ENCODE data around the gene PCDHGC5. TPM values are rescaled to one million over a fixed set of nuclear protein-coding genes. Genes with fewer than 3 reads are reported as not detected.

The PCDHGC5 gene
- total RNA-seq, 4 donors from 2014 or later, result 0.20 to 2.5 (median 1.0) TPM

DNA sequence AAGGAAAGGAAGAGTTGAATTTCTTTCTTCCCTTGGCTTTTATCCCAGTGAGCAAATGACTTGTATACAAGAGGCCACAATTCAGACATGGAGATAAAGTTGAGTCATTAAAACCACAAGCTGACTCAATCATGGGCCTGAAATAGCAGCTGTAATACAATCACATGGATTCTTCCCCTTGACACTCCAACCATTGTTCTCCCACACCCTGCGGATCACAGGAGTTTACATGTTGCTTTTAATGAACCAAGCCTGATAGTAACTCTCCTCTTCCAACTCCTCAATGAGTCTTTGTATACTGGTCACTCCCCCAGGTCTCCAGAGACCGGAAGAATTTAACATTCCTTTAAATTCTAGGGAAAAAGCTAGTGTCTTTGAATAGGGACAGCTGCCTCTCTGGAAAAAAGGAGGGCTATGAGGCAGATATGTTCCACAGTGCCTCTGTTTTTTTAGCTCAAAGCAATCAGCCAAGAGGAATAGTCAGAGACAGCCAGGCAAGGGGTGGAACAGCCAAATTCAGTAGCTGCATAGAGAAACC, 32.4 kb downstream of the PCDHGC5 start:
- Histone ChIP-seq H3K27me3 (no peaks in the 10 kb centered on the region), H3K27ac (peak overlapping the region; percentile 78 to 84 (median 82)), H3K4me3 (no peak overlapping the region), H3K4me1 (peaks cover 13 to 66% (median 29%) of the 10 kb centered on the region in 4 donors), H3K9me3 (no peaks in the 10 kb centered on the region), H3K36me3 (peaks cover 0 to 18% (median 2%) of the 10 kb centered on the region in 4 donors)
- peak; percentile 51 for DNase-seq
- in situ Hi-C loops (cut with MboI; ENCODE audit: low pct_ligation_motif_present in 1 of 4, low pct_unique_long_range_greater_than_20kb in 1 of 4, low sequenced_read_pairs in 3 of 4) (no loop called here), intact Hi-C loops (cut with DNase I; ENCODE audit: low total_unique reads) (loop anchor here (10.0 kb wide), 1 partner anchor 117 kb away; the partner anchor contains the start of genes PCDHGA9 and PCDHGB6)
- WGBS, 2 donors (ENCODE audit: low coverage in 1 of 2), result 29% methylated on average over 2 of the region's 2 CpGs; no CpG with 5 or more reads in 1 of the 2 donors
- TF ChIP-seq POLR2AphosphoS5 (IDR thresholded peaks at IDR 0.05), result peak; percentile 35 to 80 (median 53)
- TF ChIP-seq EP300 (IDR thresholded peaks at IDR 0.05; ENCODE audit: low read depth), result no peak

GRCh38 chr5:141522301-141522700, 33.4 kb downstream of the PCDHGC5 start:
- in situ Hi-C loops (cut with MboI; ENCODE audit: low pct_ligation_motif_present in 1 of 4, low pct_unique_long_range_greater_than_20kb in 1 of 4, low sequenced_read_pairs in 3 of 4), result no loop called here

GRCh38 chr5:141523991-141524390, 35.1 kb downstream of the PCDHGC5 start:
- peak overlapping the region; percentile 24 to 71 (median 58) for H3K27ac ChIP-seq
- no peaks in the 10 kb centered on the region for H3K27me3 ChIP-seq
- H3K4me1 ChIP-seq, result peaks cover 13 to 72% (median 29%) of the 10 kb centered on the region in 4 donors
- H3K36me3 ChIP-seq, result peaks cover 0 to 21% (median 0%) of the 10 kb centered on the region in 4 donors
- WGBS, 2 donors (ENCODE audit: low coverage in 1 of 2), result 91% methylated on average over 8 of the region's 8 CpGs; no CpG with 5 or more reads in 1 of the 2 donors
- no peak overlapping the region for H3K4me3 ChIP-seq
- in situ Hi-C loops (cut with MboI; ENCODE audit: low pct_ligation_motif_present in 1 of 4, low pct_unique_long_range_greater_than_20kb in 1 of 4, low sequenced_read_pairs in 3 of 4) (no loop called here), intact Hi-C loops (cut with DNase I; ENCODE audit: low total_unique reads) (loop anchor here (10.0 kb wide), 1 partner anchor 119 kb away; the partner anchor contains the start of genes PCDHGA9 and PCDHGB6)
- no peak for DNase-seq
- TF ChIP-seq, protein P1, sequence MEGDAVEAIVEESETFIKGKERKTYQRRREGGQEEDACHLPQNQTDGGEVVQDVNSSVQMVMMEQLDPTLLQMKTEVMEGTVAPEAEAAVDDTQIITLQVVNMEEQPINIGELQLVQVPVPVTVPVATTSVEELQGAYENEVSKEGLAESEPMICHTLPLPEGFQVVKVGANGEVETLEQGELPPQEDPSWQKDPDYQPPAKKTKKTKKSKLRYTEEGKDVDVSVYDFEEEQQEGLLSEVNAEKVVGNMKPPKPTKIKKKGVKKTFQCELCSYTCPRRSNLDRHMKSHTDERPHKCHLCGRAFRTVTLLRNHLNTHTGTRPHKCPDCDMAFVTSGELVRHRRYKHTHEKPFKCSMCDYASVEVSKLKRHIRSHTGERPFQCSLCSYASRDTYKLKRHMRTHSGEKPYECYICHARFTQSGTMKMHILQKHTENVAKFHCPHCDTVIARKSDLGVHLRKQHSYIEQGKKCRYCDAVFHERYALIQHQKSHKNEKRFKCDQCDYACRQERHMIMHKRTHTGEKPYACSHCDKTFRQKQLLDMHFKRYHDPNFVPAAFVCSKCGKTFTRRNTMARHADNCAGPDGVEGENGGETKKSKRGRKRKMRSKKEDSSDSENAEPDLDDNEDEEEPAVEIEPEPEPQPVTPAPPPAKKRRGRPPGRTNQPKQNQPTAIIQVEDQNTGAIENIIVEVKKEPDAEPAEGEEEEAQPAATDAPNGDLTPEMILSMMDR (IDR thresholded peaks at IDR 0.05), result no peak
- TF ChIP-seq POLR2AphosphoS5 (IDR thresholded peaks at IDR 0.05) (no peak), POLR2A (IDR thresholded peaks at IDR 0.05) (no peak), EP300 (IDR thresholded peaks at IDR 0.05; ENCODE audit: low read depth) (no peak)
- H3K9me3 ChIP-seq, result no peaks in the 10 kb centered on the region

More at GRCh38 chr5:141522301-141522700, 33.4 kb downstream of the PCDHGC5 start:
- intact Hi-C loops (cut with DNase I; ENCODE audit: low total_unique reads), result loop anchor here (10.0 kb wide), 1 partner anchor 118 kb away; the partner anchor contains the start of genes PCDHGA9 and PCDHGB6
- 51 to 60% methylated on average over 2 of the region's 2 CpGs for WGBS, 2 donors (ENCODE audit: low coverage in 1 of 2)
- Histone ChIP-seq H3K36me3 (peaks cover 0 to 18% (median 0%) of the 10 kb centered on the region in 4 donors), H3K9me3 (no peaks in the 10 kb centered on the region), H3K27me3 (no peaks in the 10 kb centered on the region), H3K27ac (peak overlapping the region; percentile 78 to 84 (median 82)), H3K4me3 (no peak overlapping the region), H3K4me1 (peaks cover 13 to 66% (median 29%) of the 10 kb centered on the region in 4 donors)
- DNase-seq, result no peak
- TF ChIP-seq POLR2A (IDR thresholded peaks at IDR 0.05) (no peak), POLR2AphosphoS5 (IDR thresholded peaks at IDR 0.05) (no peak), EP300 (IDR thresholded peaks at IDR 0.05; ENCODE audit: low read depth) (no peak)
- TF ChIP-seq, protein P1 (IDR thresholded peaks at IDR 0.05), result no peak

DNA sequence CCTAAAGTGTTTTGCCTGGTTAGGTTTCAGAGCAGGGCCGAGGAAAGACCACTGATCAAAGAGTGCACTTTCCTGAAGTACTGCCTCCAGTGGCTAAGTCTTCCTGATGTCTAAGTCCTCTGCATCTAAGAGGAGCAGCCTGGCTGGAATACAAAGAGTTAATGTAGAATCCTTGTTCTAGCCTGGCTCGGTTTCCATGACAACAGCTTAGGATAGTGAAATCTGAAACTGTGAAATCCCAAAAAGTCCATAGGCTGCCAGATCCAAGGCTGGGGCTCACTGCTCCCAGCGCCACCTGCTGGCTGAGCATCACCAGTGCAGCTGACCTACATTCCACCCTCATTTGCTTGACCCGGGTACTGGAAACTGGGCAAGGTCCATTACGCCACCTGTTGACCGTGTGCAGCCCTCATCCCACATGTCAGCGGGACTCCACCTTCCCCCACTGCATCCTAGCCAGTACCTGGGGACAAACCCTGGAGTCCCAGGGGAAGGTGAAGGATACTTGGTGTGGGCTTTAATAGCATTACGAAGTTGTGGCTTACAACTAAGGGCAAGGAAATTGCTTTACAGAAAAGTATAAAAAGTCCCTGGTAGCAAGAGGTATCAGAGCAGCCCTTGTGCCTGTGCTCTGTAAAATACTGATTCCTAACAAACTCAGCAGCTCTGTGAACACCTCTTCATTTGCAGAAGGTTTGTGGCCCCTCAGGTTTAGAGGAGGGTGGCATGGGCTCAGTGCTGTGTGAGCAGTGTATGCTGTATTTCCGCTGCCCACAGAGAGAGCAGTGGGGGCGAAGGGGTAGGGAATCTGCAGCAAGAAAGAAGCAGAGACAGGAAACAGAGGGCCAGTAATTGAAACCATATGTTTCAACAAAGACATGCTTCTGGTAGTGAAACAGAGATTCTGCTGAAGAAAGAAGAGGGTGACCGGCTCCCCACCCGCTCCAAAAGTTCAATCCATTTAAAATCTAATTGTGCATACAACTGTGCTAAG, 36.0 kb downstream of the PCDHGC5 start:
- TF ChIP-seq POLR2AphosphoS5 (IDR thresholded peaks at IDR 0.05) (peak; percentile 51 to 84 (median 61)), EP300 (IDR thresholded peaks at IDR 0.05; ENCODE audit: low read depth) (no peak), POLR2A (IDR thresholded peaks at IDR 0.05) (no peak)
- TF ChIP-seq, protein P1 (IDR thresholded peaks at IDR 0.05), result peak; percentile 97 to 99 (median 99)
- peak overlapping the region; percentile 58 to 76 (median 64) for H3K27ac ChIP-seq
- H3K9me3 ChIP-seq, result no peaks in the 10 kb centered on the region
- H3K4me1 ChIP-seq, result peaks cover 13 to 69% (median 29%) of the 10 kb centered on the region in 4 donors
- peak; percentile 87 for DNase-seq
- H3K27me3 ChIP-seq, result no peaks in the 10 kb centered on the region
- intact Hi-C loops (cut with DNase I; ENCODE audit: low total_unique reads), result loop anchor here (10.0 kb wide), 1 partner anchor 120 kb away; the partner anchor contains the start of genes PCDHGA9 and PCDHGB6
- peaks cover 0 to 18% (median 0%) of the 10 kb centered on the region in 4 donors for H3K36me3 ChIP-seq
- WGBS, 2 donors (ENCODE audit: low coverage in 1 of 2), result 27 to 66% methylated on average over 3 to 12 of the region's 12 CpGs
- in situ Hi-C loops (cut with MboI; ENCODE audit: low pct_ligation_motif_present in 1 of 4, low pct_unique_long_range_greater_than_20kb in 1 of 4, low sequenced_read_pairs in 3 of 4), result no loop called here
- no peak overlapping the region for H3K4me3 ChIP-seq
